Measurements from ENCODE around the gene LRRC27. TPM values are rescaled to one million over a fixed set of nuclear protein-coding genes. Genes with fewer than 3 reads are reported as not detected.
A peak's percentile ranks its signal among the peaks of the same experiment; 100 is the strongest.

LRRC27 gene
- total and polyA plus RNA-seq, 2 donors (not counting 1 experiment from before 2014, with no cell fraction given), result 23.6 to 25.6 TPM

- Histone ChIP-seq H2AFZ (ENCODE audit: insufficient read depth, low read depth, low read length, poor library complexity, severe bottlenecking) (no peak overlapping the region), H3K4me2 (replicated peaks; ENCODE audit: low read depth, low read length, poor library complexity, severe bottlenecking) (peak overlapping the region; percentile 95), H3K36me3 (replicated peaks in 1 of 2; ENCODE audit: control extremely low read depth in 1 of 2, control insufficient read depth in 1 of 2, extremely low read depth in 1 of 2, insufficient read depth in 2 of 2, low read length in 1 of 2) (no peaks in the 10 kb centered on the region), H3K27me3 (replicated peaks in 1 of 4; ENCODE audit: control extremely low read depth in 1 of 4, control insufficient read depth in 3 of 4, insufficient read depth in 4 of 4, low read length in 3 of 4) (no peaks in the 10 kb centered on the region), H4K20me1 (ENCODE audit: control insufficient read depth, insufficient read depth, low read length, poor library complexity, severe bottlenecking) (peaks cover 49% of the 10 kb centered on the region), H3K9ac (ENCODE audit: low read length) (no peak overlapping the region), H3K9me3 (ENCODE audit: control extremely low read depth in 1 of 3, control insufficient read depth in 2 of 3, insufficient read depth in 1 of 3, low read length in 2 of 3) (no peaks in the 10 kb centered on the region), H3K4me3 (ENCODE audit: control extremely low read depth in 1 of 5, extremely low read depth in 1 of 5, insufficient read depth in 1 of 5, low read depth in 2 of 5, low read length in 4 of 5) (no peak overlapping the region), H3K4me1 (ENCODE audit: control insufficient read depth in 2 of 2, insufficient read depth in 2 of 2, low read length in 2 of 2) (peaks cover 63 to 66% of the 10 kb centered on the region in 2 donors), H3K27ac (ENCODE audit: low read length in 2 of 2) (peak overlapping the region; percentile 6 to 88), H3K79me2 (ENCODE audit: control insufficient read depth, insufficient read depth, low read length) (peaks cover 39% of the 10 kb centered on the region)
- ChIA-PET CTCF (interaction anchor here (1.0 to 1.3 kb wide), 2 partner anchors 48 to 53 kb away, joined by 3 read pairs; no protein-coding TSS in a partner anchor), POLR2A (no interaction called here)
- Mint-ChIP-seq H3K27ac (peak overlapping the region; percentile 82), H3K9me3 (ENCODE audit: insufficient read depth) (no peaks in the 10 kb centered on the region), H3K4me3 (peak overlapping the region; percentile 66), H3K4me1 (peaks cover 60% of the 10 kb centered on the region), H3K27me3 (no peaks in the 10 kb centered on the region)
- intact Hi-C loops (cut with micrococcal nuclease), result loop anchor here (5.0 kb wide), 2 partner anchors 173 to 238 kb away; no protein-coding TSS in a partner anchor
- no peak for TF ChIP-seq EZH2 (IDR thresholded peaks at IDR 0.05; ENCODE audit: borderline replicate concordance, insufficient read depth, low read depth, low read length, poor library complexity, severe bottlenecking)
- TF ChIP-seq, protein P1, sequence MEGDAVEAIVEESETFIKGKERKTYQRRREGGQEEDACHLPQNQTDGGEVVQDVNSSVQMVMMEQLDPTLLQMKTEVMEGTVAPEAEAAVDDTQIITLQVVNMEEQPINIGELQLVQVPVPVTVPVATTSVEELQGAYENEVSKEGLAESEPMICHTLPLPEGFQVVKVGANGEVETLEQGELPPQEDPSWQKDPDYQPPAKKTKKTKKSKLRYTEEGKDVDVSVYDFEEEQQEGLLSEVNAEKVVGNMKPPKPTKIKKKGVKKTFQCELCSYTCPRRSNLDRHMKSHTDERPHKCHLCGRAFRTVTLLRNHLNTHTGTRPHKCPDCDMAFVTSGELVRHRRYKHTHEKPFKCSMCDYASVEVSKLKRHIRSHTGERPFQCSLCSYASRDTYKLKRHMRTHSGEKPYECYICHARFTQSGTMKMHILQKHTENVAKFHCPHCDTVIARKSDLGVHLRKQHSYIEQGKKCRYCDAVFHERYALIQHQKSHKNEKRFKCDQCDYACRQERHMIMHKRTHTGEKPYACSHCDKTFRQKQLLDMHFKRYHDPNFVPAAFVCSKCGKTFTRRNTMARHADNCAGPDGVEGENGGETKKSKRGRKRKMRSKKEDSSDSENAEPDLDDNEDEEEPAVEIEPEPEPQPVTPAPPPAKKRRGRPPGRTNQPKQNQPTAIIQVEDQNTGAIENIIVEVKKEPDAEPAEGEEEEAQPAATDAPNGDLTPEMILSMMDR (IDR thresholded peaks at IDR 0.05), result no peak
- ATAC-seq (ENCODE audit: low read depth) (no peak), DNase-seq (no peak)
- 94% methylated on average over 26 of the region's 27 CpGs for WGBS (ENCODE audit: insufficient coverage)
These were observed 67.4 kb downstream of the LRRC27 start for GRCh38 chr10:132399117-132400035.
